HG03342 (cell line): ENCODE results near the gene PCSK6.
"Not testable (repeated sequence)": the region's sequence is repeated elsewhere in the genome, so short reads cannot be mapped to it uniquely, and the experiment has no call there.

ENCODE experiments used
- ATAC-seq: cut with Tn5 transposase; IDR thresholded peaks from one replicate; pipeline ENCODE4 v1.9.1; 2021; ENCODE audit warnings: mild to moderate bottlenecking, moderate library complexity; ENCODE audit not compliant: unreplicated experiment

The PCSK6 gene

GRCh38 chr15:101463696-101464095, 25.8 kb downstream of the PCSK6 start:
- ATAC-seq = not testable (repeated sequence)

GRCh38 chr15:101463270-101463669, 26.2 kb downstream of the PCSK6 start:
- ATAC-seq = no peak

- ATAC-seq = no peak
Measured at GRCh38 chr15:101461097-101461496, 28.4 kb downstream of the PCSK6 start.

- ATAC-seq = no peak
Measured at GRCh38 chr15:101459579-101460300, 29.8 kb downstream of the PCSK6 start.

GRCh38 chr15:101458908-101459578, 30.5 kb downstream of the PCSK6 start:
- ATAC-seq = no peak

GRCh38 chr15:101458158-101458900, 31.2 kb downstream of the PCSK6 start:
- no peak for ATAC-seq

GRCh38 chr15:101457696-101458095, 31.8 kb downstream of the PCSK6 start:
- ATAC-seq = no peak

- no peak for ATAC-seq
Measured at GRCh38 chr15:101456057-101456739, 33.3 kb downstream of the PCSK6 start.

- no peak for ATAC-seq
Measured at GRCh38 chr15:101455291-101456025, 34.0 kb downstream of the PCSK6 start.

GRCh38 chr15:101454781-101455180, 34.7 kb downstream of the PCSK6 start:
- not testable (repeated sequence) for ATAC-seq

GRCh38 chr15:101454365-101454764, 35.1 kb downstream of the PCSK6 start:
- ATAC-seq = no peak

- no peak for ATAC-seq
Measured at GRCh38 chr15:101453123-101454120, 36.1 kb downstream of the PCSK6 start.

GRCh38 chr15:101452572-101452971, 36.9 kb downstream of the PCSK6 start:
- ATAC-seq = no peak

GRCh38 chr15:101451846-101452245, 37.7 kb downstream of the PCSK6 start:
- no peak for ATAC-seq

- ATAC-seq = no peak
Measured at GRCh38 chr15:101451266-101451799, 38.2 kb downstream of the PCSK6 start.

- ATAC-seq = no peak
Measured at GRCh38 chr15:101450403-101451265, 38.9 kb downstream of the PCSK6 start.

- no peak for ATAC-seq
Measured at GRCh38 chr15:101449471-101450402, 39.8 kb downstream of the PCSK6 start.
